NCI-H748 (cell line): Measurements from ENCODE around the gene SH3RF3.

Experiments used
- DNase-seq: peaks from one replicate; lab custom pipeline; 2025; ENCODE audit not compliant: unreplicated experiment; lab: John Stamatoyannopoulos, UW

Gene SH3RF3

DNA sequence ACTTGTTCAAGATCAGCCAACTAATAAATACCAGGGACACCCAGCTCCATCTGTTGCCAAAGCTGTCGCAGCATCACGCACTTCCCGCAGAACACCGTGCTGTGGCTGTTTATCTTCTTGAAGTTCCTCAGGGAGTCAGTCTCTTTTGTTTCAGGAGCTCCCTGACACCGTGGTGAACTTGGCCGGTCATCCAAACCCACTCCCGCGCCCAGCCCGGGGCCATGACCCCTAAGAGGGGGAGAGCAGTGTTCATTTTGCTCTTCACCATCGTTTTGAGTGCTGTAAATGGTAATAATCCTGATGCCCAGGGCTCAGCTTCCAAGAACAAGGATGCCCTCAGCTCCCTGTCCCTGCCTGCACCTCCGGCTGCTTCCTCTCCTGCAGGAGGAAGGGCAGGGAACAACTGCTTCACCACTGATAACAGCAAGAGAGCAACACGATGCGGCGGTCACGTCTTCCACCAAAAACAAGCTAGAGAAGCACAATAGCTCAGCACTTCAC, 353.4 kb downstream of the SH3RF3 start:
- no peak for DNase-seq

DNA sequence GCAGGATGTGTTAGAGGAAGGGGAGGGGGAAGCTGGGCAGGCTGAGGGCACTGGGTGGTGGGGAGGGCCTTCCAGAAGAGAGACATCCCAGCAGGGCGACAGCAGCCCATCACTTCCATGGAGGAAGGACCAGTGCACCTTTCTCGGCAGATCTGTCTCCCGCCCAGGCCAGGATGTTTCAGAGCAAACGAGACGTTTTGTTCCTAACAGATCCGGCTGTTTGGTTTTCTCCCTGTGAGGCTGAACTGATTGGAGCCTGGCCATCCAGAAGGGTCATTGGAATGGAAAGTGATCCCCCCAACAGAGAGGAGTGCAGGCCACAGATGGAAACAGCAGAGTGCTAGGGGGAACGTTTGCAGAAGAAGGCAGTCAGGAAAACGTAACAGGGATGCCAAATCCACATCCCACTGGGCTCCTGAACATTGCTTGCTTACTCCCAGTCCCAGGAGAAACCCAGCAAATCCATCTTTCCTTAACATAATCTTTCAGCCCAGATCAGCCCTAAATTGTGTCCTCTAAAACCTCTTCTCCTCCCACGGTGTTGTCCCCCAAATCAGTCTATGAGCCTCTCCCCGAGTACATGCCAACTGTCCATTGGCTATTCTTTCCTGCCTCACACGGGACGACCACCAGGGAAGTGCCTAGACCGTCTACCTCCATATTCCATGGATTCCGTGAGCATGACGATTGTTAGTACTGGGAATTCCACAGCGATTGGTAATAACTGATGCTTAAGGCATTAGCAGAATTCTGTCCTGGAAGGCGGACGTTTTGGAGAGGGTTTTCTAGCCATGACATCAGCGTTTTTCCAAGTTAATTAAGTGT, 357.9 kb downstream of the SH3RF3 start:
- DNase-seq = no peak

DNA sequence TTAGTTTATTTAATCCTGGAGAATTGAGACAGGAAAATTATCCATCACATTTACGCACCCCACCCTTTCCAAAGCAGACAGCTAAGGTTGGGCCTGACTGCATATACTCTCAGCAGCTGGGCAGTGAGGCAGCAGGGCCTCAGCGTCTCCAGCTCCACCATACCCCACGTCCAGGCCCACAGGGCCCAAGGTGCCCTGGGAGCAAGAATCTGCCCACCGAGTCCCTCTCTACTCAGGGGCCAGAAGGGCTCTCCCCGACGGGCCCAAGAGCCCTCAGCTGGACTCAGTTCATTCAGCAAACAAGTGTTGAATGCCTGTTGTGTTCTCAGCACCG, 358.5 kb downstream of the SH3RF3 start:
- no peak for DNase-seq

DNA sequence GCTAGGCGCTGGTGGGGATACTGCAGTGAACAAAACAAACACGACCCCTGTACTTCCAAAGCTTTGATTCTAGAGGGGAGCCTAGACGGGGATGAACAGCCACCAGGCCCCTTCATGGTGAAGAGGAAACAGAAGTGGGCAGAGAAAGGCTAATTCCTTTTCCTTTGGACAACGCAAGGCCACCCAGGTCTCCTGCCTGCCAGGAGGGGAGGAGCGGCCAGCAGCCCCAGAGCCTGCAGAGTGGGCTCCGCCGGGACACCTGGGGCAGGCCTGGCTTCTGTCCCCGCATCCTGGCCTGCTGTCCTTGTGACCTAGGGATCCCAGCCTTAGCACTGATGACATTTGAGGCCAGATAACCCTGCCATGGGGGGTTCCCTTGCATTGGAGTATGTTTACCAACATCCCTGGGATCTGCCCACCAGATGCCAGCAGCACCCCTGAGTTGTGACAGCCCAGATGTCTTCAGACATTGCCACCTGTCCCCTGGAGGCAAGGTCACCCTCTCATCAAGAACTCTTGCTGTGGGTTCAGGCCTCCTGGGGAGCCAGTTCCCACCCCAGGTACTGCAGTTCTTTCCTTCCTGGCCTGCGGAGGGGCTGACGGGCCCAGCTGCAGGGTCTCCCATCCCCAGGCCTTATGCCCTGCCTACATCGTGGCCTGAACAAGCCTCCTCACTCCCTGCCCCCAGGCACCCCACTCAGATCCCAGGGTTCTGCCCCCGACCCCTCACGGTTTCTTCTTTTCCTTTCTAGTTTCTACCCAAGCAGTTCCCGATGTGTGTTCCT, 359.1 kb downstream of the SH3RF3 start:
- no peak for DNase-seq

DNA sequence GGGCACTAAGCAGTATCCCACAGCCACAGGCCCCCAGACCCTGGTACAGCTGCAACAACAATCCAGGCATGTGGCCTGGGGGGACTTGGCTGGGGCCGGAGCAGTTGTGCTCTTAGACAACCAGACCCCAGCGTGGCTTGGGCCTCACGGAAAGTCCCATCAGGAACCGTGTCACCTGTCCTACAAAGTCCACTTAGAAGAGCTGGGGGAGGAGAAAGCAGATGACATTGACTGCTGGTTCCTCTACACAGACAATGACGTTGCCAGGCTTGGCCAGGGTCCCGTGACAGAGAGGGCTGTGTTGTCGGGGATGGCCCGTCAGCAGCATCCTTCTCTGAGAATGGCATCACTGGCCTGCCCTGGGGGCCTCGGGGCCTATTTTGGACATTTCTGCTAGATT, 360.3 kb downstream of the SH3RF3 start:
- no peak for DNase-seq

DNA sequence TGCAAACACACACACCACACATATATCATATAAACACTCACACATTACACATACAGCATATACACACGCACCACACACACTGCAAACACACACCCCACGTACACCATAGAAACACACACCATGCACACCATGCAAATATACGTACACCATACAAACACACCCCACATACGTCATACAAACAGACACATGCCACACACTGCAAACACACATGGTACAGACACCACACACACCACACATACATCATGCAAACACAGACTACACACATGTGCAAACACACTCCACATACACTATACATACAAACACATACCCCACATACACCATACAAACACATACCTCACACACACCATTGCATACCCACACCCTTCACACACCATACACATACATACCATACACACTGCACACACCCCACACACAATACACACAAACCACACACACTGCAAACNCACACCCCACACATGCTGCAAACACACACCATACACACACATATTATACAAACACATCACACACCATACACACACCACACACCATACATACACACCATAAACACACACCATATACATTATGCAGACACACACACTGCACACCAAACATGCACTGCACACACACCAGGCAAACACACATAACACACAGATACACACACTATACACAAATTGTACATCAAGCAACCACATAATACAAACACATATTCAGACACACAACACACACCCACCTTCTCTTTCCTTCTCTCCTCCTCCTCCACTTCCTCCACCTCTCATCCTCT, 364.4 kb downstream of the SH3RF3 start:
- DNase-seq = no peak

DNA sequence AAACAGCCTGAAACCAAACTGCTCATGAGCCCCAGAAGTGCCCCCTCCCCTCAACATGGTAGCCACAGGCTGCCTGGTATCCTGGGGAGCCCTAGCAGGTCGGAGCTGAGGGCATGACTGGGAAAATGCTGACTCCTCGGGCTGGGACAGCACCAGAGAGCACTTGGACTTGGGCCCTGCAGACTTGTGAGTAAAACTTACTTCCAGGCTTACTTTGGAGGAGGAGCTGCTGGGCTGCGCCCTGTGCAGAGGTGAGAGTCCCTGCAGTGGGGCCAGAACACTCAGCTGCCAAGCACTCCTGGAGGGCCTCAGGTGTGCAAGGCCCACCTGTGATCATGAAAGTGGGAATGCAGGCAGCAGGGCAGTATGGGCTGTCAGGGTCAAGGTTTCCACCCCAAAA, 365.3 kb downstream of the SH3RF3 start:
- no peak for DNase-seq

DNA sequence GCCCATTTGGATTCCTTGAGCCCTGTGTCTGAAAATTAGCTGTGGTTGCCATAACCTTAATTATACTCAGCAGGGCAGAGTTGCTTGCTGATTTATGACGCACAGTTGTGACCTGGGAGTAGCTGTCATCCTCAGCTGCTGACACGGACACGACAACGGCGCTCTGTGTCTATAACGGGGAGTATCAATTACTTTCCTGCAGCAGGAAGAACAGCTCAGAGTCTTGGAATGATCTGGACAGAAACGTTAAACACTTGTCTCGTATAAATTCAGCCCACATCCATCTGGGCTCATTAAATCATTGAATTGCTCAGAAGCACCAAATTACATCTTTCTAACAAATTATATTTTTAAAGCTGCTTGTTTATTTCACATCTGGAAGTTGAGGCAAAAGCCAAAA, 368.5 kb downstream of the SH3RF3 start:
- DNase-seq = no peak

DNA sequence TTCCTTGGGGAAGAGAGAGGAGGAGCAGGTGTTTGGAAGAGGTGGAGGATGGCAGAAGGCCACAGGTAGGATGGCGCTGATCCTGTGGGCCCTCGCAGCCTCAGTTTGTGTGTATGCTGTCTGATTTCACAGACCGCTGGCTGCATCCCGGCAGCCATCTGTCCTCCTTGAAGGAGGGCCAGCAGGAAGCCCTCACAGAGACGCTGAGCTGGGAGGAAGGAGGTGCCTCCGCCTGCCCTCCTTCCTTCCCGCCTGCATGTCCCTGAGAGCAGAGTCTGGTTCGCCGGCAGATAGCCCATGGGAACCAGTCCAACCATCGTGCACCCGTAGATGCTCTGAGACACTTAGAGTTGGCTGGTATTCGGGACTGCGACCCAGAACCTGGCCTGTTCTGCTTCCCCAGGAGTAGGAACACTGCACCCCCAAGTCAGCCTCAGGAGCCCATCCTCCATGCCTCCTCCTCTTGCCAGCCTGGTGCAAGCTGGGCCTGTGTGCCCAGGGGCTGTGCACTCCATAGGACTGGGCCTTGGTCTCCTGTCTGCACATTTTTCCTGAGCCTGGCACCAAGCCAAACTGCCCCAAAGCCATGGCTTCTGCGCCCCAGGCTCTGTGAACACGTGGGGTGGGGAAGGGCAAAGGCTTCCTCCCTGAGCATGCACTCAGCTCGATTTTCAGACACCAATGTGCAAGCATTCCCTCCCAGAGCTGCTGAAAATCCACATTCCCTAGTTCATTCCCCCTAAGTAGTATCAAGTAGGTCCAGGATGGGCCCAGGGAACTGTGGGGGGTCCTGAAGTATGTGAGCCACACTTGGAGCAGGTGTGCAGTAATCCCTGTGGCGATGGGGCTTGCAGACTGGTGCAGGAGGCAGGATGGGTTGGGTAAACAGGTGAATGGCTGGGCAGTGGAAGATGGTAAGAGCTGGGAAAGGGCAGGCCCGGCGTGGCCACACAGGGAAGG, 369.2 kb downstream of the SH3RF3 start:
- DNase-seq = no peak

DNA sequence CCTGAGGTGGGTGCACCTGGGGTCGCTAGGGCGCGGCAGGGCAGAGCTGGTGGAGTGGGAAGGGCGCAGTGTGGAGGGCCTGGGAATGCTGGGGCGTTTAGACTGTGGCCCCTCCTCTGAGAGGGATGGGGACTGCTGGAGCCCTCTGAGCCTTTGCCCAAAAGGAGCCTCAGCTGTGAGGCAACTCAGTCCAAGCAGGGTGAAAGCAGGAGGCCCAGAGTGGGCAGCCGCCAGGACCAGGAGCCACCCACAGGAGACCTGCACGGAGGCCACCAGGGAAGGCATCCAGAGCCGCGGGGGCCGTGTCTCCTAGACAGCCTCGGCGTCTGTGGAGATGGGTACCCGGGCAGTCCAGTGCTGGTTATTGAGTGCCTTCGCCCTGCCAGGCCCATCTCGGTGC, 369.9 kb downstream of the SH3RF3 start:
- no peak for DNase-seq

DNA sequence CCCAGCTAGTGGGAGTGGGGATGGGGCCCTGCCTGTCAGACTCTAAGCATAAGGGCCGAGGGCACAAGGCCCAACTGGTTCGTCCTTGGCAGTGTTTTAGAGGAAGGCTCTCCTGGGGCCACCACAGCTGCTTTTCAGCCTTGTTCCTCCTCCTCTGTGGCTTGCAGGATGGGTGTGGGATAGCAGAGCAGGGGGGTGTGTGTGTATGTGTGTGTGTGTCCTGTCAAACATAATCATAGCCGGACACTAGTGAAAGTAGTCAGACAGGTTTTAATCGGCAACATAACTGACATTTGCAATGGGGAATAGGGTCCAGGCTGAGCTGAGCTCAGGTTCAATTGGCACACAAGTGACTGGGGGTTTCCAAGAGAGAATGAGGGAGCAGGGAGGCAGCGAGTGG, 370.6 kb downstream of the SH3RF3 start:
- peak; percentile 38 for DNase-seq

DNA sequence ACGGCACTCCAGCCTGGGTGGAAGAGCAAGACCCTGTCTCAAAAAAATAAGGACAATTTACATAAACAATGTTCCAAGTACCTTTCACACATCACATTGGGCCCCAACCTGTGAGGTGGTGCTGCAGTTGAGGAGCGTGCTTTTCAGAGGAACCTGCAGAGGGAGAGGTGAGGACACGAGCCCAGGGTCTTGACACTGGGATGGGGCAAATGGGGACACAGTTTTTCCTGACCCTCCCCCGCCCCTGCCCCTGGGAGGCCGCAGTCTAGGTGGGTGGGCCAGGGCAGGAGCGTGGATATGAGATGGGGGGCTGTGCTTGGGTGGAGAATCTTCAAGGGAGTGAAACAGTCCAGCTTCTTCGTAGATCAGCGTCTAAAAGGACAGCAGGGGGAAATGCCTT, 371.9 kb downstream of the SH3RF3 start:
- DNase-seq = no peak

DNA sequence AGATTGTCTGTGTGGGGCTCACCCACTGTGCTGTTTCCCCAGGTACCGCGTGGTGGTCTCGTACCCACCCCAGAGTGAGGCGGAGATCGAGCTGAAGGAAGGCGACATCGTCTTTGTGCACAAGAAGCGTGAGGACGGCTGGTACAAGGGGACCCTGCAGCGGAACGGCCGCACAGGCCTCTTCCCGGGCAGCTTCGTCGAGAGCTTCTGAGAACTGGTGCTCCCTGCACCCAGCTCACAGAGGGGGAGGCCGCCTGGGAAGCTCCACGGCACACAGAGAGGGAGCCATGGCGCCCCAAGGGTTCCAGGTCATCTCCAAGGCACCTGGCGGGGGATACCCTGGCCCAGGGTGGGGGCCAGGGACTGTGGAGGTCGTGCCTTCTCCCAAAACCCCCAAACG, 372.5 kb downstream of the SH3RF3 start:
- no peak for DNase-seq

DNA sequence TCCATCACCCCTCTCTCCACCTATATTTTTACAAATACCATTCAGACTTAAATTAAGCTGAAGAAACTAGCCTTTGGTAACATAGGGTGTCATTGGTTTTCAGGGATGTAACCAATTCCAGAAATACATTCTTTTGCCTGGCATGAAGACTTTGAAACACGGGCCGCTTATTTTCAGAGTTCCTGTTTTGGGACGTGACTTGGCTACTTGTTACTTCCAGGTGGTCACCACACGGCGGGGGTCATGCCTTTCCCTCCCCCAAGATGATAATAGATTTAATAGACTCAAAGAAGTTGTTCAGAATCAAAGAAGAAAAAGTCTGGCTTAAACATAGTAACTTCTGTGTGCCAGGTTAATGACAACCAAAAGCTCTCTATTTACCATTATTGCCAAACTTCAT, 374.2 kb downstream of the SH3RF3 start:
- no peak for DNase-seq

DNA sequence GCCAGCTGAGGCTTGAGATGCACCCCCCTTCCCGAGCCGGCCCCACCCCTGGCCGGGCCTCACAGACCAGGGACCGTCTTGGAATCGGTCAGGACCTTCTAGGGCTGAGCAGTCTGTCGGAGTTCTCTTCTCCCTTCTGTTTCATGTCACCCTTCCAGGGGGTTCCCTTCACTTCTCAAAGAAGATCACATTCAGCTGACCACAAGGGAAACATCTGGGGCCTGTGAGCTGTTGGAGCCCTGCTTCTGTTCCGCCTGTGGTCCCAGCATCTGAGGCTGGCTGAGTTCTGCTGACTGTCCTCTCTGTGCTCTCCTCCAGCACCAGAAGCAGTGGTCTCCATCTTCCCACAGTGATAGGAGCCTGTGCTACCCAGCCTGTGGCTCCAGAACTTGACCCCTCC, 378.2 kb downstream of the SH3RF3 start:
- no peak for DNase-seq

DNA sequence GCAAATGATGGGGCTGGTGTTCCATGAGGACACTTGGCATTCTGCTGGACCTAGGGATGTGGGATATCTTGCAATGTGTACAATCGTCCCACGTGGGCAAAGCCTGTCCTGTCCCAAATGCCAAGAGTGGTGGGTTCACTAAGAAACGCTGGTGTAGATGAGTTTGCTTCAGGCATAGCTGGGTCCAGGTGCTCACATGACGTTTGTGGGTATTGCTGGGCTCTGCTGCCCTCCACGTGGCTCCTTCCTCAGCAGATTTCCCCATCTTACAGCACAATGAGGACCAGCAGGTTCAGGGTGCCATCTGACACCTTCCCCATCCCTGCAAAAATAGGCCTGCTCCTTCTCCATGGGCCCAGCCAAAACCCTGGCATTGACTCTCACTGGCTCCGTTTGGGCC, 378.8 kb downstream of the SH3RF3 start:
- DNase-seq = no peak

DNA sequence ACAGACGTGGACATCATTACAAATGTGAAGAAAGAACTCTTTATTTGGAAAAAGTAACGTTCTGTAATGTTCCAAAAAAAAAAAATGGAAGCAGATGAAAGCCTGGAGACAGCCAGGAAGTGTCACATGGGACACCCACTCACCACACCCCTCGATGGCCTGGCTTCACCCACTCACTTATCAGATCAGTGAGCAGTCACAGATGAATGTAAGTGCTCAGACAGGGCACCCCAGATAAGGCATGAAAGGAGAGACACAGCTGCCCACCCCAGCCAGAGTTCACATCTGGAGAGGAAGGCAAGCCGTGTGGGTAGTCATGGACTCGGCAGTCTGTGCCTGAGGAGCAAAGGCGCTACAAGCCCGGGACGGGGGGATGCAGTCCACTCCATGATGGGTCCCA, 379.6 kb downstream of the SH3RF3 start:
- DNase-seq = no peak

DNA sequence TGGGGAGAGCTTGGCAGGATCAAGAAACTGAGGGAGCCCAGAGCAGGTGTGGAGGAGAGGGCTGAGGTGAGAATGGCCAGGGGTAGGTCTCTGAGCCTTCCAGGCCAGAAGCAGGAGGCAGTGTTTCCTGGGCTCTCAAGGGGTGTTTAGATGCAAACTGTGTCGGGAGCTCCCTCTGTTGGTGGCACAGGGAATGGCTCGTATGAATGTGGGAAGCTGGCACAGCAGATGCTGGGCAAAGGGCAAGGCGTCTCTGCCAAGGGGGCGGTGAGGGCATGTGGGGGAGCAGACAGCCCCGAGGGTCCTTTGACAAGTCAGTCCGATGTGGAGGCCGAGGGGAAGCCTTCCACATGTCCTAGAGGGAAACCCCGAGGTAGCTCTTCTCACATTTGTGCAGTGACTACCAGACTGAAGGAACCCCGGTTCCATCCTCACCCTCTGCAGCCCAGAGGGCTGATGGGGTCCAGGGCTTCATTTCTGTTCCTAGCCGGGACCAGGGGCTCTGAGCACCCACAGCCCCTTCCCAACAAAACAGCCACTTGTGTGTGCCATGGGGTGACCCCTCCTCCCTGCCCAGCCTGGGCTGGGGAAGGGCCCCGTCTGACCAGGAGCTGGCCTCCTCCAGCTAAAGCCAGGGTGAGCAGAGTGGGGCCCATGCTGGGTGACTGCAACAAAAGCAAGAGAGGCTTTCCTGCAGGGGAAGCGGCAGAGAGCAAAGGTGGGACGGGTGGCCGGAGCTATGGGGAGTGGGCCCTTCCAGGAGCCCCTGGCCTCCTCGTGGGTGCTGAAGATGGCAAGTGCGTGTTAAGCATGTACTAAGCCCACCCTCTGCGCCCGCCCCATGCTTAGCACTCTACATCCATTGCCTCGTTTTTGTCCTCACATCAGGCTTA, 381.4 kb downstream of the SH3RF3 start:
- DNase-seq = peak; percentile 67

DNA sequence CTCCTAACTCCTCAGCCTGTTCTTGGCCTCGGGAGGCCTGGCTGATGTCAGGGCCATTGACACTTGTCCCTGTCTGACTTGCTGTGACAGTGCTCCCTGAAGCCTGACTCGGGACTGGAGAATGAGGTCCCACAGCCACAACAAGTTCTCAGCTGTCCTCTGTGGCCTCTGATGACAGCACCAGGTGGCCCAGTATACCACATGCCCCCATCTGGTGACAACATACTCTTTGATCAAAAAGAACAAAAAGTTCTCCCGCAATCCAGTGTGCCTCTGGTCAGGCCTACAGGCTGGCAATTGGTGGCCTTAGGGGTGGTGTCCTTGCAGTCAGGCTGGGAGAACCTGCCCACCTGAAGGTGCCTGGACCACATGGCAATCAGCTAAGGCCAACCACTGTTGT, 382.2 kb downstream of the SH3RF3 start:
- DNase-seq = no peak

DNA sequence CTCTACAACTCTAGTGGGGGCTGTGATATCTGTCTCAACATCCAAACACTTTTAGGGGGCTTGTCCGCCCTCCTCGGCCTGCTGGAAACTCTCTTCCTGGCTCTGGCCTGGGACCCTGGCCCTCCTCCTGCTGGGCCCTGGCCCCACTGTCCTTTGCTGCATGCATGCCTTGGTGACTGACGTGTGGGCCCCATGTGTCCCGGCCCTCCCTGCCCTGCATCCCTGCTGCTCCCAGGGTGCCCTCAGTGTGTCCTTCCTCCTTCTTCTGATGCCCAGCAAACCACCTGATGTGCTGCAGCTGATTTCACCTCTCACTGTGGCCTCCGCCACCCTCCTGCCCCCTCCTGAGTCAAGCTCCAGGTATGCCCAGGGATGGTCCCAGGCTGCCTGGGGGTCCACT, 383.1 kb downstream of the SH3RF3 start:
- no peak for DNase-seq
